Measurements from ENCODE around the gene DCP2.

Gene DCP2

GRCh38 chr5:113047733-113048652 is 71.4 kb downstream of the DCP2 start:
- no peak for DNase-seq

GRCh38 chr5:113048931-113049330 is 72.3 kb downstream of the DCP2 start:
- DNase-seq = no peak

- DNase-seq = no peak
Measured at GRCh38 chr5:113050721-113051382, 74.3 kb downstream of the DCP2 start.

GRCh38 chr5:113052041-113052795 is 75.6 kb downstream of the DCP2 start:
- DNase-seq = no peak

- DNase-seq = no peak
Measured at GRCh38 chr5:113053511-113053995, 77.0 kb downstream of the DCP2 start.

GRCh38 chr5:113054899-113055298 is 78.3 kb downstream of the DCP2 start:
- DNase-seq = no peak

- peak; percentile 34 for DNase-seq
Measured at GRCh38 chr5:113056988-113057387, 80.4 kb downstream of the DCP2 start.

GRCh38 chr5:113057557-113057984 is 81.0 kb downstream of the DCP2 start:
- peak; percentile 38 for DNase-seq

GRCh38 chr5:113058269-113058668 is 81.7 kb downstream of the DCP2 start:
- peak; percentile 37 for DNase-seq

- peak; percentile 24 for DNase-seq
Measured at GRCh38 chr5:113058706-113059226, 82.2 kb downstream of the DCP2 start.

GRCh38 chr5:113059232-113060040 is 82.8 kb downstream of the DCP2 start:
- DNase-seq = peak; percentile 56

GRCh38 chr5:113060408-113061025 is 83.9 kb downstream of the DCP2 start:
- DNase-seq = peak; percentile 7

GRCh38 chr5:113061846-113062780 is 85.5 kb downstream of the DCP2 start:
- DNase-seq = peak; percentile 20

GRCh38 chr5:113062869-113063508 is 86.4 kb downstream of the DCP2 start:
- no peak for DNase-seq

- no peak for DNase-seq
Measured at GRCh38 chr5:113063927-113064326, 87.3 kb downstream of the DCP2 start.

GRCh38 chr5:113064806-113065205 is 88.2 kb downstream of the DCP2 start:
- no peak for DNase-seq

GRCh38 chr5:113065626-113066025 is 89.0 kb downstream of the DCP2 start:
- DNase-seq = no peak

- DNase-seq = peak; percentile 66
Measured at GRCh38 chr5:113067635-113068344, 91.2 kb downstream of the DCP2 start.

GRCh38 chr5:113068559-113068958 is 92.0 kb downstream of the DCP2 start:
- no peak for DNase-seq
